Measurements from ENCODE around the gene ATN1.

GRCh38 chr12:6978611-6979011 lies 50.9 kb downstream of the ATN1 start:
- TF ChIP-seq CTCF (IDR thresholded peaks at IDR 0.05 in 4 of 5, conservative IDR thresholded peaks at IDR 0.05 in 1 of 5) = no peak
- no peak for TF ChIP-seq POLR2A (IDR thresholded peaks at IDR 0.05)
